Stimulated activated CD4-positive, alpha-beta T cell treated with anti-CD3 and anti-CD28 coated beads, Interleukin-2, amount 100 ng/mL, for 4 hours (primary cell): ENCODE data around the gene CFAP46.
"Not testable (repeated sequence)": the region's sequence is repeated elsewhere in the genome, so short reads cannot be mapped to it uniquely, and the experiment has no call there.

ENCODE experiments used
- DNase-seq: peaks from one replicate; pipeline ENCODE4 v3.0.0-alpha.2; 2020; ENCODE audit warnings: low read depth

CFAP46 gene

DNA sequence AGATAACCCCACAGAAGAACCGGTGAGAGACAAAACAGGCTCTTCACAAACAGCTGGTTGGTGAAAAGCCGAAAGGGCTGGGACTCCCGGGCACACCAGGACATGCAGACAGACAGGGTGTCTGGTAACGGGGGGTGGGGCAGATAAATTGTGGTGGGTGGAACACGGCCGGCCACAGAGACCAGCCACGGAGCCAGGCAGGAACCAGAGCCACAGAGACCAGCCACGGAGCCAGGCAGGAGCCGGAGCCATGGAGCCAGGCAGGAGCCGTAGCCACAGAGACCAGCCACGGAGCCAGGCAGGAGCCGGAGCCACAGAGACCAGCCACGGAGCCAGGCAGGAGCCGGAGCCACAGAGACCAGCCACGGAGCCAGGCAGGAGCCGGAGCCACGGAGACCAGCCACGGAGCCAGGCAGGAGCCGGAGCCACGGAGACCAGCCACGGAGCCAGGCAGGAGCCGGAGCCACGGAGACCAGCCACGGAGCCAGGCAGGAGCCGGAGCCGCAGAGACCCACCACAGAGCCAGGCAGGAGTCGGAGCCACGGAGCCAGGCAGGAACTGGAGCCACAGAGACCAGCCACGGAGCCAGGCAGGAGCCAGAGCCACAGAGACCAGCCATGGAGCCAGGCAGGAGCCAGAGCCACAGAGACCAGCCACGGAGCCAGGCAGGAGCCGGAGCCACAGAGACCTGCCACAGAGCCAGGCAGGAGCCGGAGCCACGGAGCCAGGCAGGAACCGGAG, 116.4 kb downstream of the CFAP46 start:
- not testable (repeated sequence) for DNase-seq

- no peak for DNase-seq
Observed at GRCh38 chr10:132820056-132820455, 122.3 kb downstream of the CFAP46 start.

- DNase-seq = no peak
Observed at GRCh38 chr10:132817701-132818211, 124.6 kb downstream of the CFAP46 start.

DNA sequence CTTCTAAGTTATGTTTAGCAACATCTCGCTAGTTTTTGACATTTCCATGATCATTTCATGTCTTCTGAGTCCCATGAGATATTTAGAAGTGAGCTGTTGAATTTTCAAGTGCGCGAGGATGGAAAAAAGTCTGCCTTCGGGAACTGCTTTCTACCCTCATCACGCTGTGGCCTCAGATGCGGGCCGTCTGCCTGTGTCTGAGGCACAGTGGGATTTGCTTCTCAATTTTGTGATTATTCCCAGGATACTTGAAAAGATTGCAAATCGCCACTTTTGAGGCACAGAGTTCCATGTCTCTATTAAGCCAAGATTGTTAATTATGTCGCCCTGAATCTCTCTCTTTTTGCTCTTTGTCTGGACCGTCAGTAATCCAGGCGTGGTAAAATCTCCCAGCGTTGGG, 125.7 kb downstream of the CFAP46 start:
- DNase-seq = no peak

- no peak for DNase-seq
Observed at GRCh38 chr10:132815168-132815857, 127.1 kb downstream of the CFAP46 start.

DNA sequence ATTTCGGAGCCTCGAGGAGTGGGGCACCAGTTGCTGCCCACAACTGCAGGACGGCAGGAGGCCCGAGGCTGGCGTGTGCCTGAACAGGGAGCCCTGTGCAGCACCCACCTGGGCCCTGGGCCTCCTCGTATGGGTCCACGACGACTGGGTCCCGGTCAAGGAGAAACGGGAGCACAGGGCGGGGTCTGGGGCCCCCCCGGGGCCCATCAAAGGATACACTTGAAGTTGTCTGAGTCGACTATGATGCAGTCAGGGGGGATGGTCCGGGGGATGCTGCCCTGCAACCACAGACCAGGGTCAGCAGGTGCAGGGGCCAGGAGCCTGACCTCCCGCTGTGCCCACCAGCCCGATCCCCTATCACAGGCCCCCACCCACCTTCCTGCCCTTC, 127.9 kb downstream of the CFAP46 start:
- no peak for DNase-seq

DNA sequence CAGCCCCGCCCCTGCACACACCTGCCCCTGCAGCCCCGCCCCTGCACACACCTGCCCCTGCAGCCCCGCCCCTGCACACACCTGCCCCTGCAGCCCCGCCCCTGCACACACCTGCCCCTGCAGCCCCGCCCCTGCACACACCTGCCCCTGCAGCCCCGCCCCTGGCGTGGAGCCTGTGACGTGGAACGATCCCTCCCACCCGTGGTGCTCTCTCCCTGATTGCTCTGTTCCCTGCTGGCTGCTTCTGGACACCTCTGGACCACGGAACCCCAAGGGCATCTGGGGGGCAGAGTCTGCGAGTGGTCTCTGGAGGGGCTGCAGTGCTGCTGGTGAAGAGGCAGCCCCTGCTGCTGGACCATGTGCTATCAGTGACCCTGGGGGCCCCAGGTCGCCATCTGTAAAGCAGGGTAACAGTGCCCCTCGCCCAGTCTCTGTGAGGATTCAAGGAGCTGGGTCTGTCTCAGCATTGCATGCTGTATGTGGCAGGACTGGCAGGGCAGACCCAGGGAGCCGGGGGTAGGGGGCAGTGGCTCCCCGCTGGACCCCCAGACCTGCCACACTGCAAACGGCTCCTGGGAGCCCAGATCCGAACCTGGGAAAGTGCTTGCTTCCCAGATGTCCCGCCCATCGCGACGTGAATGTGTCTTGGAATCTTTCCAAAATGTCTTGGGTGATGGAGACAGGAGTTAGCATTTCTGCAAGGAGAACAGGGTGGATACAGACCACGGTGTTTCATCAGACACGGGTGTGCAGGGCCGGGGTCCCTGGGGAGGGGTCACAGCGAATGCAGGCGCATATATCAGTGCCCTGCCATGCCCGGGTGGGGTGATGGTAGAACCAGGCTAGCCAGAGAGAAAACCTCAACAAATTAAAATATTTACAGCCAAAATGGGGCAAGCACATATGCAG, 128.6 kb downstream of the CFAP46 start:
- no peak for DNase-seq

GRCh38 chr10:132813001-132813401, 129.4 kb downstream of the CFAP46 start:
- DNase-seq = no peak

GRCh38 chr10:132812520-132812919, 129.8 kb downstream of the CFAP46 start:
- DNase-seq = no peak

DNA sequence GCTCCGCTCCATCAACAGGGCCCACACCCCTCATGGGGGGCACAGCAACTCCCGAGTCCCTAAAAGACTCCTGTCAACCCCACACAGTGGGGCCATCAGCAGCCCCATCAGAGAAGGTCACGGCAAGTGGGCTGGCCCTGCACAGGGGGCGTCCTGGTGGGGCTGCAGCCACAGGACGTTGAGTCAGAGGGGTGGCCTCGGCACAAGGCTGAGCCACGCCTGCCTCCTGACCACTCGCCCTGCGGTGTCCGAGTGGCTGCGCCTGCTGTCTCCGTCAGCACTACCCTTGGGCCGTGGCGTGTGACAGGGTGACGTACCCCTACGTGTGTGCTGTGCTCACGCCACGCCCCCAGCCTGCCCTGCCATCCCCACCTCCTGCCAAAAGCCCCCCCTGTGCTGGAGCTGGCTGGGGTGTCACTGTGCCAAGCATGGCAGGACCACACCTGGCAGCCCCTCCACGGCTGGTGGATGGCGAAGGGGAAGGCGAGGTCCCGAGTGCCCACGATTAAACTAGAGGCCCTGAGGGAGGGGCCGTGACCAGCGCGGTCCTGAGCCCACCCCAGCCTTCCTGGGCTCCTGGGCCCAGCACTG, 130.4 kb downstream of the CFAP46 start:
- no peak for DNase-seq

- DNase-seq = no peak
Observed at GRCh38 chr10:132810807-132811700, 131.3 kb downstream of the CFAP46 start.

GRCh38 chr10:132810141-132810806, 132.1 kb downstream of the CFAP46 start:
- DNase-seq = no peak

DNA sequence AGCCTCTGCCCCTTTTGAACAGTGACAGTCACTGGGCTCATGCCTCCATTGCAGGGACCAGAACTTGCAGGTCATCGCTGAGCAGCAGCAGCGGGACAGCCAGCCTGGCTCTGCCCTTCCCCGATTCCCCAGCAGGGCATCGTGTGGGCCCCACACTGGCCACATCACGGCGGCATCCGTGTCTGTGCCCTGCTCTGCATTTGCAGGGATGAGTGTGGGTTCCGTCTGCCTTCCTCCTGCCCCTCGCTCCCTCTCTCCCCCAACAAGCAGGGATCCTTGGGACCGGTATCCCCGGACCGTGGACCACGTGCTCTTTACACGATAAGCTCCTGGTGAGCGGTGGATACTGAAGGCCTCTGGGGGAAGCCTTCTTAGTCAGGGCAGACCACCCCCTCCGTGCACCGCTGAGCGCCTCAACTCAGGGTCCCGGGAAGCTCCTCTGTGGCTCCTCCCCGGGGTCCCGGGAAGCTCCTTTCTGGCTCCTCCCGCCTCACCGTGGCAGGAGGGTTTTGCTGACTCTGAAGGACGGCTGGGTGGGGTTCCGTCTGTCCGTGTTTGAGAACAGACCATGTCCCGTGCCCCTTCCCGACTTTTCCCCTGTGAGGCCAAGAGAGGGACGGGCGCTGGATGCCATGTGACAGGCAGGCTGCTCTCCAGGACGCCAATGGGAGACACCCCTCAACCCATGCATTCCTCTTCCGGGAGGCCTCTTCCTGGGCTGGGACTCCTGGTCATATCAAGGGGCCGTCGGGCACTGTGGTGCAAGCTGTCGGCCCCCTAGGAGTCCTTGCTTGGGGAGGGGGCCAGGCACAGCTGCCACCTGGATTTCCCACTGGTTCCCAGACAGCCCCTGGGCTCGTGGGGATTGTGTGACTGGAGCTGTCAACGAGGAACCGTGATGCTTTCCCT, 132.9 kb downstream of the CFAP46 start:
- no peak for DNase-seq

DNA sequence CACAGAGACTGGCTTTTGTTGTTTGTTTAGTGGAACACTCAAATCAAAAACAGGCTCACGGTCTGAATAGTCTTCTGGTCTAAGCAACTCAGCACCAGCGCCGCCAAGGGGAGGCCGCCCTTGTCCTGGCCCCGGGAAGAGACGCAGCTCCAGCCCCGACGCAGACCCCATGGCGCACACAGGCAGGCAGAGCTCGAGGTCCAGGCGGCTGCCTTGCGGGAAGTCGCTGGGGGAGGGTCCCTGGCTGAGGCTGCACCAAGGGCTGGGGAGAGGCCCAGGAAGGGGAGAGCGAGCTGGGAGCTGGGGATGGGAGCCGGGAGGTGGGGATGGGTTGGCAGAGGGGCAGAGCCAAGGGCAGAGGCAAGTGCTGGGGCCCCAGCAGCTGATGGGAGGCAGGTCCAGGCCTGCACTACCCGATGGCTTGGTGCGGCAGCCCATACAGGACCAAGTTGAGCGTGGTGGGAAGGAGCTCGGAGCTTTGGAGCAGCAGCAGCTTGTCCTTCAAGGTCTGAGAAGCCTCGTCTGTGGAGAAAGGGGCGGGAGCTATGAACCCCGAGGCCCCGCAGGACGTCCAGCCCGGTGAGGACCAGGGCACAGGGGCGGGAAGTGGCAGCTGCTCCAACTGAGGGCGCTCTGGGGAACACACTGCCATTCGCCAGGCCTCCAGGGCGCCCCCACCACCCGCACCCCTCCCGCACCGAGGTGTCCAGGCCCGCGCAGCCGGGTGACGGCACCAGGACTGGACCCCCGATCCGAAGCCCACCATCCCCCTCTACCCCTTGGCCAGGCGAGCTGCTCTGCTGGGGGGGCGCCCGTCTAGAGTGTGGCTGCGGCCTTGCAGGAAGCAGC, 133.8 kb downstream of the CFAP46 start:
- DNase-seq = no peak

DNA sequence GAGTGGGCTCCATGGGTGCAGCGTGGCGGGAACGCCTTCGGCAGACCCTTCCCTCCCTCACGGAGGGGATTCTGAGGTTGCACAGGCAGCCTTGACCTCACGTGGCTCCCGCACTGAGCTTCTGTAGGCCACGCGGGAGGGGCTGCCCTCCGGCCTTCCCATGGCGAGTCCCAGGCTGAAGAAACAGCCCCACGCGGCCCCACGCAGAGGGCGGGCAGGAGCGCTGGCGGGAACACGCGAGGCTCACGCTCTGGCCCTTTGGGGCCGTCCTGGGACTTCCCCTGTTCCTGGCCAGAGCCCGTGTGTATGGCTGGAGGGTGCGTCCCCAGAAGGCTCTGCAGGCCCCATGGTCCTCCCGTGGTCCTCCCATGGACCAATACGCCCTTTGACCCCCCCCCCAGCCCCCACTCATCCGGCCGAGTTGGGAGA, 134.7 kb downstream of the CFAP46 start:
- DNase-seq = no peak

GRCh38 chr10:132806561-132807003, 135.8 kb downstream of the CFAP46 start:
- DNase-seq = no peak

GRCh38 chr10:132806110-132806509, 136.3 kb downstream of the CFAP46 start:
- DNase-seq = no peak

- no peak for DNase-seq
Observed at GRCh38 chr10:132805599-132805998, 136.8 kb downstream of the CFAP46 start.
